ENCODE results near the gene GPD2.

DNA sequence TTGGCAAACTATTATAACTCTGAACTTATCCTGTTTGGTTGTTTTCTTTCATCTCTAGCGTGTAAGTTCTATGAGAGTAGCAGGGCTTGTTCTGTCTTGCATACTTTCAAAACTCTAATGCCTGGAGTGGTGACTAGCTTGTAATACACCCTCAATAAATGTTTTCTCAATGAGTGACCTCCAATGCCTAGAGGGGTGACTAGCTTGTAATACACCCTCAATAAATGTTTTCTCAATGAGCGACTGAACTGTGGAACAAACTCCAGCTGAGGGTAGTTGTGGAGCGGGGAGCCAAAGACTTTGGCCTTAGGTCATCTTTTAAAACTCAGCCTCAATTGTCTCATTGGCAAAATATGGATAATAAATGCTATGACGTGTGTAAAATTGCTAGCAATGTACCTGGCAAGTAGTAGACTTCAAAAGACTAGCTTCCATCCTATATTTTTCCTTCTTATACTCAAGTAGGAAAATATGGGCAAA, 1.8 kb downstream of the GPD2 start:
- TF ChIP-seq POLR2A (IDR thresholded peaks at IDR 0.05; ENCODE audit: low read depth, low read length) (no peak), POLR2AphosphoS5 (IDR thresholded peaks at IDR 0.05; ENCODE audit: low read depth, low read length) (no peak), SPI1 (IDR thresholded peaks at IDR 0.05; ENCODE audit: low read depth, low read length) (no peak), POU2F2 (IDR thresholded peaks at IDR 0.05; ENCODE audit: low read depth, low read length) (no peak), TAF1 (IDR thresholded peaks at IDR 0.05; ENCODE audit: low read depth, low read length) (no peak)
